ENCODE measurements around the gene MTHFSD.
A peak's percentile ranks its signal among the peaks of the same experiment; 100 is the strongest.

MTHFSD gene

DNA sequence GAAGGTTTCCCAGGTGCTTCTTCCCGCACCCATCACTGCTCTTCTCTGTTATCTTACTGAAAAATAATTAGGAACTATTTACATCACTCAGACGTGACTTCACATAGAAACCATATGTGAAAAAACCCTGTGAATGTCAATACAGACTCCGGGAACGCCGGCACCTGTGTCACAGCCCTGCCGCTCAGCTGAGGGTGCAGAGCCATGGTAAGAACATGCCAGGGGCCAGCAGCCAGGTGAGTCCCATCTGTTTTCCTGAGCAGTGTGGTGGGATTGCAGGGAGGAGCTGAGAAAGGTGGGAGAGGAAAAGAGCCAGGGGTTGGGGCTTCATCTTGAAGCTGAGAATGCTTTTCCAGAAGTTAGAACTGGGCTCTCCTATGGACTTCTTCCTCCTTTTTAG, 31.0 kb downstream of the MTHFSD start:
- no peak for DNase-seq

DNA sequence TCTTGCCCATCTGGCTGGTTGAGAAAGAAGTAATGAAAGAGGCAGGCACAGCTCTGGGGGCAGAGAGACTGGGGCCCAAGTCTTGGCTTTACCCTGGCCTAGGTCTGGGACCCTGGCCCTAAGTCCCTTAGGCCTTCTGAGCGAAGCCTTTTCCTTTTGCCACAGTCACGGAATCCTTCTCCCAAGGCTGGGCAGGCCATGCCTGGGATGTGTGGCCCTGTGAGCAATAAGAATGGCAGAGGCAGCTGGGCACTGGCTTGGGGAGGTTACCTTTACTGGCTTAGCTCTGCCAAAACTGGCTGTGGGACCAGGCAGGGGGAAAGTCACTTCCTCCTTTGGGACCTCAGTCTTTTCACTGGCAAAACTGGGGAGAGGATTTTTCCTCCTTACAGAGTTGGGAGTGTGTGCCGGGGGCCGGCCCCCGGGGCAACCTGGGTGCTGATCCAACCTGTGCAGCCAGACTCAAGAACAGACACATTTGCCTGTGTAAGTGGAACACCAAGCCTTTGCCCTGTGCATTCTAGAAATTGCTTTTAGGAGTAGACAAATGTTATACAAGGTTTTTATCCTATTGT, 31.8 kb downstream of the MTHFSD start:
- no peak for DNase-seq

DNA sequence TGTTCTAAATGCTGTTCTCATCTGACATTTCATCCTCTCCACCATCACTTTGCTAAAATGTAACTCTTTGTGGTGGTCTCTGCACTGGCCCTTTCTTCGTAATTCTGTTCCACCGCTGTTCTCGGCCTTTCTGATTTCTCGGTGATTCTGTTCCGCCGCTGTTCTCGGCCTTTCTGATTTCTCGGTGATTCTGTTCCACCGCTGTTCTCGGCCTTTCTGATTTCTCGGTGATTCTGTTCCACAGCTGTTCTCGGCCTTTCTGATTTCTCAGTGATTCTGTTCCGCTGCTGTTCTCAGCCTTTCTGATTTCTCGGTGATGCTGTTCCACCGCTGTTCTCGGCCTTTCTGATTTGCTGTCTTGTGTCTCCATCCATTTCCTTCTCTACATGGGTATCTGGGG, 32.4 kb downstream of the MTHFSD start:
- no peak for DNase-seq

DNA sequence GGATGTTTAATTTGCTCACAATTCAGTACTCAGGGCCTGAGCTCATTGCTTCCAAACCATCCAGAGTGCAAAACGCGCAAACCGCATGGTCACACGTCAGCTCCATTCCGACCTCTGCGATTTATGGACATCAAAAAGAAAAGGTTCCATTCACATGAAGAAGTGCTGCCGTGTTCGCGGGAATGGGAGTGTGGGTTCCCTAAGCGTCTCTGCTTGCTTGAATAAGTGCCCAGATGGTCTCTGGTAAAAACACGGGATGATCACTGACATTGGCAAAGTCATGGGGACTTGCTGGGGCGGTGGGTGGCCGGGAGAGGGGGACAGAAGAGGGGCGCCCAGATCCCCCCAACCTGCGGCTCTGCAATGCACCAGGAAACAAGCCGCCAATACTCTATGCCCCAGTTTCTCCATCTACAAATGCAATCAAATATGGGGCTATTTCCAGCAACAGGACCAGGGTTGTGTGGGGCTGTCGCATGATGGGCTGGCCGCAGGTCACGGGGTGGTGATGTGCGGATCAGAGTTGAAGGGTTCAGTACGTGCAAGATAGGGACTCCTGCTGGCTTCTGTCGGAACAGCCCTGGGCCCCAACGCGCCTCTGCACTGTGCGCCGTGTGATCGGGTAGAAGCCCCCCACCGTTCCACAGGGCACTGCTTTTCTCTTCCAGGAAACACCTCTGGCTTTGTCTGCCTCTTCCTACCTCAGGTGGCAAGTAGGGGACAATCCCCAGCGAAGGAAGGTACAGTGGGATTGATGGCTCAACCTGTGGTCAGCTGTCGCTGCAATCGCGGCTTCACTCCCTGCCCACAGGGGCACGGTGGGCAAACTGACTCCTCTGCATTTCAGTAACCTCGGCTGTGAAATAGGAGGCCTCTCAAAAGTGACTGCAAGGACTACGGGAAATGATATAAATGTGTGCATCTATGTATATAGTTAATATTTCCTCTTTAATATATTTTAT, 33.5 kb downstream of the MTHFSD start:
- DNase-seq: no peak

DNA sequence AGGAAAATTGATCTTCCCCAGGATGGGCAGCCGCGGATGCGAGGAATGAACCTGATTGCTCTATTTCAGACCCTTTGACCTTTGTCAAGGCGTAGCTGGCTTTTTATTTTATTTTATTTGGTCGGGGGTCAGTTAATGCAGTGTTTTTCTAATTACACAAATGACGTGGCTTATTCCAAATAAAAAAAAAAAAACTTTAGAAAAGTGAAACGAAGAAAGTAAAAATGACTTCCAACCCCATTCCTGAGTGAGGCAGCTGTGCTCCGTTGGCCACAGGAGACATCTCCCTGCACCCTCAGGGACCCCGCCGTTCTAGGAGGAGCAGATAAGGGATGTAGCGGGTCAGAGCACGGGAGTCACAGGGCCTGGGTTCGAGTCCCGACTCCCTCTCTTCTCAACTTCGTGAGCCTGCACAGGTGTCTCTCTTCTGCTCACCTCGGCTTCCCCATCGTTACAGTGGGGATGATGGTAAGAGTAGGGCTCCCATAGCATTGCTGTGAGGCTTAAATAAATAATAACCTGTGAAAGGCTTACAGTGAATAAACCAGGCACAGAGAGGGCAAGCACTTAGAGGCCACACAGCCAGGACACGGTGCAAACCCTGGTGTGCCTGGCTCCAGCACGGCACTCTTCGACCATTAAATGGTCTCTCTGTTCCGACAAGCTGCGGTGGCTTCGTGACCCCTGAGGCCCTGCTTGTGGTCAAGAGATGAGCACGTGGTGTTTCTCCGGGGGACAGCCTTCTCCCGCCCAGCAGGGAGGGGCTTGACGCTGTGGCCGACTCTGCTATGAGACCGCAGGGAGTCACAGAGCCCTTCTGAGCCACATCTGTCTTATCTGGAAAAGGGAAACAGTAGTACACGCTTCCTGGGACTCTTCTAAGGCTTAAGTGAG, 34.5 kb downstream of the MTHFSD start:
- no peak for DNase-seq

DNA sequence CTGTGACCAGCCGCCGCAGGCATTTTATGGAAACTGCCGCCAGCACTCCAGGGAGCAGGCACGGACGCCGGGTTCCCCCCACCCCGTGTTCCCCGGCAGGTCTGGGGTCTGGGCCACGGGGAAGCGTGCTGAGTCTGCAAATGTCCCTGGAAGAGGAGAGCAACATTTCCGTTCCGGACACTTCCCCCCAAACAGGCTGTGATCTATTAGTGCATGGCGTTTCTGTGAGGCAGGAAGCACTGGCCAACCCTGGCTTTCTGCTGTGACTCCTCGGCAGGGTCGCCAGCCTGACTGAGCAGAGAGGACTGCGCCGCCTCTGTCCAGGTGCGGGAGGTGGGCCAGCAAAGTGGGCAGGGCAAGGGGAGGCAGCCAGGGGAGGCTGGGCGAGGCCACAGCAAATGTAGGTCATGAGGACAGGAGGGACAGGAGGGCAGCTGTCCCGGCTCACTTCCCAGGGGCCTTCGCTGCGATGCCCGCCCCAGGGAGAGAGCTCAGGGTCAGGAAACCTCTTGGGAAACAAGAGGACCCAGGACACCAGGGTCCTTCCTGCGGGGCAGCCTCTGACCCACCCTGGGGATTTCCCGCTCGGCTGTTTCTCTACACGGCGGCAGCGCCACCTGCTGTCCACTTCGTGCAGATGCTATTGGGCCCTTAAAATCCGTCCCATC, 35.3 kb downstream of the MTHFSD start:
- DNase-seq: peak; percentile 2

DNA sequence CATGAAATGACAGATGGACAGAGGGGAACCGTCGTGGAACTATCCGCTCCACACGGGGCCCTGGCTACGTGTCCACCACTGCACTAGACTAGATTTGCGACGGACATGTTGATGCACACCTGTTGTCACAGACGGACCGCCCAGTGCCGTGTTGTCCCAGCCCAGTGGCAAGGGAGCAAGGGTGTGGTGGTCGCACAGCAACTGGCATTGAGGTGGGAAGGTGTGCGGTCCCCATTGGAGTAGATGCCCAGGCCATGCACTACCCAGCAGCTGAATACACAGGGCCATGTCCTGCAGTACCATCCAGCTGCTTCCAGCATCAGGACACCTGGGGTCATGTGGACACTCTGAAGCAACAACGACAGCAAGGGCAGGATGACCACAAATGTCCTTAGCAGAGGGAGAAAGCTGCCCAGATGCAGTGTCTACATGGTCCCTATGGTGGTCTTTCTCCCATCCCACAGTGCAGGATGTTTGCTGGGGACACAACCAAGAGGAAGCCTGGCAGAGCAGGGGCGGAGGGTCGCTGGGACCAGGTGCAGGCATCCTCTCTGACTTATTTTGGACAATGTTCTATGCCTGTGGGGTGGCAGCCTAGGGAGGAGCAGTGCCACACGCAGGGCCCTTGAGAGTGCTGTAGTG, 35.9 kb downstream of the MTHFSD start:
- no peak for DNase-seq

DNA sequence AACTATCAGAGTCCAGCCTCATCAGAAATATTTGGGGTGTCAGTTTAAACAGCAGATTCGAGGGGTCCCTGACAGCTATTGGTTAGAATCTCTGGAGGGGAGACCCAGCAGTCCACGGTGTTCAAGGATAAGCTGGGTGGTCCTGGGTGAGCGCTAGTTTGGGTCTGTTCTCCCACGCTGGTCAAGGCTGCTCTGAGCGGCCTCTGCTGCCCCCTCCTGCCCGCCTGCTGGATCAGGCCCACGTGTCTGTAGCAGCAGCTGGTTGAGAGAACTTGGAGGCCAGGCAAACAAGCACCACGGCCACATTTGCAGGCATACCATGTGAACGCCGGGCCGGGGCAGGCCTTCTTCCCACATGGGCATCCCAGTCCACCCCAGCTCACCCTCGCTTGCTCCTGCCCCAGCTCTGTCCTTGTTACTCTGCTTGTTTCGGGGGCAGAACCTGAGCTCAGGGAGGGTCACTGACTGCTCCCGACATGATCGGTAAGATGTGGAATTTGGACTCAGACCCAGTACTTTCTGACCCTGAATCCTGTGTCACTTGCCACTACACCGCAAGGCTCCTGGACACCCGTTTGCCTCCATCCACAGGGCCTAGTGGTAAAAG, 37.3 kb downstream of the MTHFSD start:
- peak; percentile 7 for DNase-seq

DNA sequence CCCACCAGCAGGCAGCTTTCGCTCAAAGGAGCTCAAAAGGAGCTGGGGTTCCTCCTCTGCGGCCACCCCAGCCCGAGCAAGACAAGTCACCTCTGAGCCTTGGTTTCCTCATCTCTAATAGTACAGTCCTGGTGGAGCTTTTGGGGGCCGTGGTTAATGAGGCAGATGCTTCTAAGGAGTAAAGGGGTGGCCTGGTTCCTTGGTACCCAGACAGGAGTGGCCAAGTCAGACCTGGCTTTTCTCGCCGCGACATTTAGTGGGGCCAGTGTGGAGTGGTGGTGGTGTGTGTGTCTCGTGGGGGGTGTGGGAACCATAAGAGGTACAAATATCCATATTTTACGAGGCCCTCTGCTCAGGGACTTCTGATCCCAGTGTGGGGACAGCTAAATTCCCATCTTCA, 38.0 kb downstream of the MTHFSD start:
- no peak for DNase-seq

DNA sequence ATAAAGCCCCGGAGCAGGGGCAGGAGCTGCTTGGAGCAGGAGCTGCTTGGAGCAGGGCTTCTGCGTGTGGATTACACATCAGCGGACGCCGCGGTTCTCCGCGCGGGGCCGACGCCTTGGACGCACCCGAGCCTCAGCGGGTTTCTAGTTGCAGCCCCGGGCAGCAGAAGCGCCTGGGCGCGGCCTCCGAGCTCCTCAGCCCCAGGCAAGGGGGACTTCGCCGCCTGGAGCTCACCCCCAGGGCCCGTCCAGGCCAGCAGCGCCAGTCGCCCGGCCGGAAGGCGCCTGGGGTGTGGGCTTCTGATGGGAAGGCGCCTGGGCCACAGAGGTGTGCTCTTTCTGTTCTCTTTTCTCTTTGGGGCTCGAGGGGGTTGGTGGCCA, 38.4 kb downstream of the MTHFSD start:
- no peak for DNase-seq

DNA sequence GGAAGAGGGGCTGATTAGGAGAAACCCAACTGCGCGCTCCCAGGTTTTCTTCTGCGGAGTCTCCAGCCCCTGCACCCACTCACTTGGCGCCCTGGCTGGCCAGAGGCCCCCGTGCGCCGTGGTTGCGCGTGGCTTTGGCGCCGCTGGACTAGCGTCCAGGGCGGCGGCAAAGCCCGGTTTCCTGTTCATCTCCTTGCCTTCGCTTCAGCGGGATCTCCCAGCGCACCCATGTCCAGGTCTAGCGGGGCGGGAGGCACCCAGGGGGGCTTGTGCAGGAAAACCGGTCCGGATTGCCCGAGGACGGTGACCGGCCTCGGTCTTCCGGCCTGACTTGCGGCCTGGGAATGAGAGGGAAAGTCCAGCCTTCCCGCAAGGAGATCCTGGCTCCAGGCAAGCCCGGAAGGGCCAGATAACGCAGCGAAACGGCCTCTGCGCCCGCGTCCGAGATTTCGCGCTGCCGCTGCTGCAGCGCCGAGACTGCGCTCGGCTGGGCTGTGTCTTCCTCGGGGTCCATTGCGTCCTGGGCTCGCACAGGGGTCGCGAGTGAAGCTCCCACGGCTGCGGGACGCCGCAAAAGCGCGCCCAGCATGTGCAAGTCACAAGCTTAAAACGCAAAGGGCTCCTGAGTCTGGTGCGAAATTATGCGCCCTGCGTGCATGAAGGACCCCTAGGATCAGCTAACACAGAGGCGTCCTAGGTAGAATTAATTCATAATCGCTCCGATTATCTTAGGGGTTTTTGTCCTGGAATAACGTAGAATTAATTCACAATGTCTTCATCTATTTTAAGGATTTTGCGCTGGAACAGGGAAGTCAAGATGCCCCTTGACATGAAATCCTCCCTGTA, 39.0 kb downstream of the MTHFSD start:
- DNase-seq: no peak

DNA sequence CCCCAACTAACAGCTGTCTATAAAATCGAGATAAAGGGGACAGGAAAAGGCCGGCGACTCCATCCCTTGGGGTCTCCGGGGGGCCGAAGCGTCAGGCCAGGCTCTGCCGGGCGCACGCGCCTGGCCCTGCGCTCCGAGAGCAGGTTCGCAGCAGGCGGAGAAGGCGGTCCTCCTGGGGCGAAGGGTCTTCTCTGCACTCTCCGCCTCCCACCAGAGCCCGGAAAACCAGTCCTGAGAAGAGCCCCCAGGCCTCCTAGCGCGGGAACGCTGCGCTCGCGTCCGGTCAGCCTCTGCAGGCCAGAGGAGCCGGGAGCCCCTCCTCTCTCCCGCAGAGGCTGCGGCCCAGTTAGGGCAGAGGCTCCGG, 39.6 kb downstream of the MTHFSD start:
- no peak for DNase-seq

DNA sequence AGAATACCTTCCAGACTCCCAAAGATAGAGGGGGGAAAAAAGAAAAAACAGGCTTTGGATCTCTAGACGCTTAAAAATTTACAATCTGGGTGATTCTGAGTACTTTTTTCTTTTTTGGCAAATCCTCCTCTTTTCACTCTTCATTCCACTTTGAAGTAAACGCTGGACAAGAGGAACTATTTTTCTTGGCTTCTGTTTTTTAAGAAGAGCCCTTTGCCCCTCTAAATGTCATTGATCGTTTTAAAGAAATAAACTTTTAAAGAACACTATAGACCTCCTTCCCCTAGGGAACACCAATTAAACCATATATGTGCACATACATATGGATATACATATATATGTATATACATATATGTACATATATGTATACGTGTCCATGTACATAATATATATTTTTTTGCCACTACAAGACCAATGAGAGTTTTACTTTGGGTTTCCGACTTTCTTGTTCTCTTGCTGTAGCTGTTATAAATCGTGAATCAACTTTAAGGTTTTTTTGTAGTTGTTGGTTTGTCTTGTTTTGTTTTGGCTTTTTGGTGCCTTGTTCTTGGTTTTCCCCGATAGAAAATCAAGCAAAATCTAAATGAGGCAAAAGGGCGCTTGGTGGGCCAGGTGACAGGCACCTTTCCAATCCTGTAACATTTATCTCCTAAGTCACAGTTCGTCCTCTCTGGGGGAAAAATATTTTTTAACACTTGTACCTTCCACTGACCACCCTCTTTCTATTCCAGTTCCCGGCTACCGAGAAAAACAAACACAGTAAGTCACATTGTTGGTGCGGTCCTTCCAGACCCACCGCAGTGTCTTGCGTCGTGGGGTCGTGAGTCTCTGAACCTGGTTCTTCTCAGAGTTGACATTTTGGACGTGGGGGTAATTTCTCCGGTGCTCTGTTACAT, 40.3 kb downstream of the MTHFSD start:
- no peak for DNase-seq

DNA sequence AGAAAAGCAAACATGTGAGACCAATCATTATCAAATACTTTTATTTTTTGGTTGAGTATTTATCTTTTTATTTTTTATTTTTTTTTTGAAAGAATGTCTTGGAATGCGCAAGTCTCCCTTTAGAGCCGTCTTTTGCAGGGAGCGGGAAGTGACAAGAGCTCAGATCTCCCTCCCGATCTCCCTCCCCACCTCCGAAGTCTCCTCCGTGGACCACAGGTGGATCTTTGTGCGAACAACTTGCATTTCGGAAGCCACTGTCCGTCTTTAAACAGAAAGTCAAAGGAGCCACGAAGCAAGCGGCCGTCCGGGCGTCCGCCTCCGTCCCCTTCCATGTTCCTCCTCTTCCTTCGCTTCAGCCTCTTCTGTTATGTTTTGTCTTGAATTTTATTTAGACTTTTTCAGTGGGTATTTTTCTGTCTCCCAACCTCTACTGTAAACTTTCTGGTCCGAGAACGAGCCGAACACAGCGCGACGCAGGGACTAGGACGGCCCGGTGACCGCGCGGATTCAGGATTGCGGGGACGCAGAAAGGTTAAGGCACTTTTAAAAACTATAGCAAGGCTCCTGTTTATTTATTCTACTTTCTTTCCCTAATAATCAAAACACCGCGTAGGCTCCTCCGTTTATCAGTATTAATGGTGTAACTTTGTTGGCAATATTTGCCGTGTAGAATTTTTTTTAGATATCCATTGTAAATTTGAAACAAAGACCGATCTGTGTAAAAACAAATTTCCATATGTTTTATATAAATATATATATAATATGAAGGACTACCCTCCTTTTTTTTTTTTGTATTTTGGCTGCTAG, 41.4 kb downstream of the MTHFSD start:
- no peak for DNase-seq

DNA sequence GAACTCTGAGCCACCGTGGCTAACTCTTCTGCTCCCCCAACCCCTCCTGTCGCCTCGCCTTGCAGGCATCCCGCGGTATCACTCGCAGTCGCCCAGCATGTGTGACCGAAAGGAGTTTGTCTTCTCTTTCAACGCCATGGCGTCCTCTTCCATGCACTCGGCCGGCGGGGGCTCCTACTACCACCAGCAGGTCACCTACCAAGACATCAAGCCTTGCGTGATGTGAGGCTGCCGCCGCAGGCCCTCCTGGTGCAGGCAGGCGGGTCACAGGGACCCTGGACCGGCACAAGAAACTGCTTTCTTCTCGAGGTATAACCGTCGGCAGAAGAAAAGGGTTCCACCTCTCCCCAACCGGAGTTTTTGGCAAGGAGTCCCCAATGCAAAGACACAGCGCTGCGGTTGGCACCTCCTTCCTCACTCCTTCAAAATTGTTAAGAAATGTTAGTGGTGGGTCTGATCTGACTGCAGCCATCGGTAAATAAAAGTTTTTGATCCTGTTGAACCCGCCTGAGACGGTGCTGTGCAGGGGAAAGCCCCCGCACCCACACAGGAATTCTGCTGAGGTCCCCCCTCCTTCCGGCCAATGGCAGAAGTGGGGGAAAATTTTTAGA, 42.1 kb downstream of the MTHFSD start:
- DNase-seq: no peak

DNA sequence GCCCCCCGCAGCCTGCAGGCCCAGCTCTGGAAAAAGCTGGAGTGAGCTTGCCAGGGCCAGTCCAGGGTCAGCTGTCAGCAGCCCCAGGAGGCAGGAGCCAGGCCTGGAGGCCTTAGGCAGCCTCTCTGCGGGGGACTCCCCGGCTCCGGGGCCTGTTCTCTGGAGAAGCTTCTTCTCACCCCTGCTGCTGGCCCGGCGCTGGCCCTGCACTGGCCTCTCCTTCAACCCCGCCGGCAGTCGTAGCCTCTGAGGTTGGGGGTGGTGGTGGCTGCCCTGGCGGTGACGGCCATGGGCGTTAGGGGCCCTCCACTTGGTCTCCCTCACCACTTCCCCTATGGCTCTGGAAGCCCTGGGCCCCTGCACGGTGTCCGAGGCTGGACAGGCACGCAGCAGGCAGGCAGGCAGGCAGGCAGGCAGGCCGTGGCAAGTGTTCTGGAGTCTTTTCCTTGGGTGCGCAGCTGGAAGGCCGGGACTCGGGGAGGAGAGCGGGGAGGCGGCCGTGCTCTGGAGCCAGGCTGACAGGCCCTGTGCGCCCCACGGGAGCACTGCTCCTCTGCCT, 42.7 kb downstream of the MTHFSD start:
- DNase-seq: no peak

DNA sequence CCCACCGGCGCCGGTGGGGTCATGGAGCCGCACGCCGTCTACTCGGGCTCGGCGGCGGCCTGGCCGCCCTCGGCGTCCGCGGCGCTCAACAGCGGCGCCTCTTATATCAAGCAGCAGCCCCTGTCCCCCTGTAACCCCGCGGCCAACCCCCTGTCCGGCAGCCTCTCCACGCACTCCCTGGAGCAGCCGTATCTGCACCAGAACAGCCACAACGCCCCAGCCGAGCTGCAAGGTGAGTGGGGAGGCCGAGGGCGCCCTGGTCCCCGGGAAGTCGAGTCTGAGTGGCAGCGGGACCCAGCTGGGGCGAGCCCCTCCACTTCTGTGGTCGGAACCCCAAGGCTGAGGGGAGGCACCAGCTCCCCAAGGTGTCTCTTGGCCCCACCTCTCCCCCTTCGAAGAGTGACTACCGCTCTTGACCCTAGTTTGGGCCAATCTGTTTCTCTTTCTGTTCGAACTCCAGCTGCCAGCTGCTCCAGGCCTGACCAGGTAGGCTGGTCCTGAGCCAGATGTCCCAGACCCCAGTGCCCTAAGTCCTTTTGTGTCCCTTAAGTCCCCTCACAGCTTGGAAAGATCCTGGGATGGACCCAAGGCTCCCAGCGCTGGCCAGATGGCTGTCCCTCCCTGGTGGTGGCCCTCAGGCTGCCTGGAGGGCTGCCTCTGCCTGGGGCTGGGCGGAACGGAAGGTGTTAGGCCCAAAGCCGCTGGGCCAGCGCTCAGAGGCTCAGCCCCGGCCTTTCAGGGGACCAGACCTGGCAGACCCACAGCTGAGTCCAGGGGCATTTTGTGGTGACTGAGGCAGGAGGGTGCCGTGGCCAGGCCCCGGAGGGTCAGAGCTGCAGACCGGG, 43.5 kb downstream of the MTHFSD start:
- DNase-seq: no peak

Data from SHP77 treated with DMSO at 0.1 percent for 48 hours (cell line).